NOMO-1 (cell line): ENCODE data around the gene FOXJ3.

Source experiments
- DNase-seq, 2 experiments: peaks; one replicate each; lab custom pipeline; 2025; ENCODE audit not compliant: unreplicated experiment in 2 of 2; lab: John Stamatoyannopoulos, UW

FOXJ3 gene

DNA sequence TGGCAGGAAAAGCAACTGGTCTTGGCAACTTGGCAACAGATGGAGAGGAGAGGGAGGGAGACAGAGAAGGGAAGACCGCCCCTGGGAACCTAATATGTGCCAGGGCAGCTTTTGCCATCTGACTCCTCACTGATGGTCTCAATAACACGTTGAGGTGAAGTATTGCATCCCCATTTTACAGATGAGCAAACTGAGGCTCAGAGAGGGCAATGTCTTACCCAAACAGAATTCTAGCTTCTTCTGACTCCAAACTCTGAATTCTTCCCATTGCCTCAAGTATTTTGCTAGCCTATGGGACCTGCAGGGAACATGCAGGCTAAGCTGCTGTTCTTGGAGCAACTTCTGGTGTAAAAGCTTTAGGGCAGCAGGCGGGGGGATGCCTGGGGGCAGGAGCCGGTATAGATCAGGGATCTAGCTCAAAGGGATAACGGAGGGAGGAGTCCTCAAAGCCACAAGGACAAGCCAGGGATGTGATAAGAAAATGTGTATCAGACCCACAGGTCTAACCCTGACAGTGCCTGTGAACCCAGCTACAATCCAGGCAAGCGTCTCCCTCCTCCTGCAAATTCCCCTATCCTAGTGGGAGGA lies 163.3 kb downstream of the FOXJ3 start:
- DNase-seq: no peak

DNA sequence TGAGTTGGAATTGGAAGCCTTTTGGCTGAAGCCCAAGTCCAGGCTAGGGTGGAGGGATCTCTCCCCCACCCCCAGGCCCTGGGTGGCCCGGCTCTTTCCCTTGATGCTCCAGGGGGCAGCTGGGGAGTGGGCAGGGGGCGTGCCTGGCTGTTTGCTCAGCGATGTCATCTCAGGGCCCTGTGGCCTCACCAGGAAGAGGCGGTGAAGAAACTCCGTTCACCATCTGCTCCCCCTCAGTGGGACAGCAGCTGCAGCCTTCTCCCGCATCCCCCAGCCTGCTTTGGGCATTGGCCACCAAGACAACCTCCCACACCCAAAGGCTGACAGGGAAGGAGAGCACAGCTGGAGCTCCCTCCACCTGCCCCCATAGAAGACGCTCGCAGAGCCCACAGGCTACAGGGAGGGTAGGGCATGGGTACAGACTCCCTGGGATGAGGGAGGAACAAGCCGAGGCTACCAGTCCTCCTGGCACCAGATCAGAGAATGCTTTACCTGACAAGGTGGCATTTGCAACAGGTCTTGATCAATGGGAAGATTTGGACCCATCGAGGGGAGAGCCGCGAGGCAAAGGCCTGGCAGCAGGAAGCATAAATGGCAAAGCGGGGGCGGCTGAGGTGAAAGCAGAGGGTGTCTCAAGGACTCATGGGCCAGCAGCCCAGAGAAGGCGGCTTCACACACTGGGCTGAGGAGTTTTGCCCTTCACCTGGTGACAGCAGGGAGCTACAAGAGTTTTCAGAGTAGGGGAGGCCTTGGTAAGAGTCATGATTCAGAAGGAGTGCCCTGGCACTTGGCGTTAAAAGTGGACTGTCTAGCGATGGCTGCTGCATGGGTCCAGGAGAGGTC lies 164.0 kb downstream of the FOXJ3 start:
- no peak for DNase-seq

DNA sequence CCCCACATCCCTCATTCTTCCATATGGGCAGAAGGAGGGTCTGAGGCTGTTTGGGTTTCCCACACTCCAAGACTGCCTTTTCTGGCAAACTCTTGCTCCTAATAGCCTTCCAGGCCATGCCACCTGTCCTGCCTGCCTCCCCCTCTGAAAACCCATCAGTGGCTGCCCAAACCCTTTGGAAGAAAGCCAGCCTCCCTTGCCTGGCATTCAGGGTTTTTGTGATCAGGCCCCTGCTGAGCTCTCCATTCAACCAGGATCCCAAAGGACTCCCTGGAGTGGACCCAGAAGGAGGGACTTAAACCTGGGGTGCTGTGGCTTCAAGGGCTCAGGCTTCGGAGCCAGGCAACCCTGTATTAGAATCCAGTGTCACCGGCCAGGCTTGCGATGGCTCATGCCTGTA lies 166.3 kb downstream of the FOXJ3 start:
- DNase-seq: no peak

DNA sequence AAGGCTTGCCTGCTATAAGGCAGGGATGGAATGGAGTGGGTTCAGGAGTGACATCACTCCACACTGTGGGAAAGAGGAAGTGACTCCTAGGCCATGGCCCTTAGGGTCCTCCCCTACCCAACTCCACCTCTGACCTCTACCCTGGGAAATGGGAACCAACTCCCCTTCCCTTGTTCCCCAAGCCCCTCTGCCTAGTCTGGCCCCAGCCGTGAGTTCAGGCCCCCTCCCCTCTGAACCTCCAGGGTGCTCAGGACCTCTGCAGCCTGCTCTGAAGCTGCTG lies 166.7 kb downstream of the FOXJ3 start:
- peak in 1 of 2 experiments; percentile 22 for DNase-seq

DNA sequence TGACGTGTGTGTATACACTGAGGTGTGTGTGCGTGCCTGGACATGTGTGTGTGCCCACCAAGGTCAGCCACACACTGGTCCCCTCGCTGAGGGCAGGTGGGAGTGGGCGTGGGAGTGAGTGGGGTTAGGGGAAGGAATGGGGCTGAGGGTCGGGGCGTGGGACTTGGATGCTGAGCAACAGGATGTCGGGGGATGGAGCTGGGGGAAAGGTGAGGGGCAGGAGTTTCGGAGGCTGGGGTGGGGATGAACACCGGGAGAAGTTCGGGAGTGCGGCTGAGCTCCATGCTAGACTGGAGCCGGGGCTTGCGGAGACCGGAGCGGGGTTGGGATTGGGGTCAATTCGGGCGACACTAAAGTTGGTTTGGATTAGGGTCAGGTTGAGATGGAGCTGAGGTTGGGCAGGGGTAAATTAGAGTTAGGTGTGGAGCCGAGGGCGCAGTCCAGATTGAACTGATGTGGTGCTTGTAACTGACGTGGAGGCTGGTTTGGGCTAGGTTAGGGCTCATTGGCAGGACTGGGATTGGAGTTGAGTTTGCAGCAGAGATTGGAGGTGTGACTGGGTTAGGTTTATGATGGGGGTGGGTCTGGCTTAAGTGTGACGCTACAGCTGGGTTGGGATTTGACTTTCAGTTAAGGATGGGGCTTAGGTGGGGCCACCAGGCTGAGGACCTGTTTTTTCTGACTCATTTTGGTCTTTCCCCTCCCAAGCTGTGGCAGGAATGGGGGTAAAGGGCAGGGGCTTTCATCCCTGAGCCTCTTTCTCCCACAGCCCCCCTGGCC lies 167.2 kb downstream of the FOXJ3 start:
- DNase-seq: no peak

DNA sequence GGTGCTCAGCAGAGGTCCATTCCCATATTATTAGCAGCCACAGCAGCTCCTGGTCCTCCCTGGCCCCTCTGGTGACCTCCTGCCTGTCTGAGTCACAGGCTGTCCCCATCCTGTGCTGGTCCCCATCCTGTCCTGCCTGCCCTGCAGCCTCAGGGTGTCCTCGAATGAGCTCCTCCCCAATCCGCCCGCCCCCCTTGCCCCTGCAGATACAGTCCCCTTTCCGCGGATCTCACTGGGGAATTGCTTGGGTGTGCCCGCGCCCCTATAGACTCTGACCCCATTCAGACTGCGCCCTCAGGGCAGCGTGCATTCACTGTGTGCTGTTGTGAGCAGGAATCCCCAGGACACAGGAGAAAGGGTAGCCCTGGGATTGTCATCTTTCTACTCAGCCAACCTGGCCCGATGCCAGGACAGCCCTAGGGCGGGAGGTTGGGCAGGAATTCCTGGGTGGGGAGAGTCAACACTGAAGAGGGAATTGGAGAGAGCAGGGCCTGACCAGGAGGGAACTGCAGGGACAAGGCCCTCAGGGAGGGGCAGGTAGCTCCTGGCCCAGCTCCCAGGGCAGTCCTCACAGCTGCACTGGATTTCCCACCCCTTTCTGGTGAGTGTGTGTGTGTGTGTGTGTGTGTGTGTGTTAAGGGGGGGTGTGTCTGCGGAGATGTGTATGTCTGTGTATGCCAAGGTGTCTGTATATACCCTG lies 169.4 kb downstream of the FOXJ3 start:
- DNase-seq: no peak

DNA sequence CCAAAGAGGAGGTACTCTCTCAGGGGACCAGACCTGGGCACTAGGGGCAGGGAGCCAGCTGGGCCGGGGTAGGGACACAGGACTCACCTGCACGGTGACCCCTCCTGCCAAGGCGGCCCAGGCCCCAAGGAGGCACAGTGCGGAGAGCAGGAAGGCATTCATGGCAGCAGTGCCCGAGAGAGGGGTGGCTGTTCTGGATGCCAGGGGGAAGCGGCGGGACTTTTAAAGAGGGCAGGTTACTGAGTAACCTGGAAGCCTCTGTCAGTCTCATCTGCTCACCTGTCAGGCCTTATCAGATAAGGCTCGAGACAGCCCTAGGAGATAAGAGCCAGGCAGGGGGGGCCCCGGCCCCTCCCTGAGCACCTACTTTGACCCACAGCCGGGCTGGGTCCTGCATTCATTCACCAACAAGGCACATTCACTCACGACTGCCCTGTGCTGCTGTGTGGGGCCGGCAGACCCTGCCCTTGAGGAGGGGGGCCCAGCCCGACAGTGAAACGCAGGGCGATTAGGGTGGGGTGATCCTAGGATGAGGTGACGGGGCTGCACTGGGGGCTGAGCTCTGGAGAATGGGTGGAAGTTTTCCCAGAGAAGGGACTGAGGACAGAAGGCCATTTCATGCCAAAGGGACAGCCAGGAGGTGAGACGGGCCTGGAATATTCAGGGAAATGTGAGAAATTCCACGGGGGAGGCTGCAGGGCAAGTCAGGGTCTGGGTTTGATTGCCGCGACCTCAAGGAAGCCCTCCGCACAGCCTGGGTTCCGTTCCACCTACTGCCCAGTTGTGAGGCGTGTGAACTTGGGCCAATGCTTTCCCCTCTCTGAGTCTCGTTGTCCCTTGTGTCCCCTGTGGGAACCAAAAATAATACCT lies 170.2 kb downstream of the FOXJ3 start, which contains the start of gene GUCA2A:
Gene GUCA2A, minus strand, starts transcription at position 195 of the 870 bp plus-strand sequence. Its CDS starts 33 bp downstream, at position 162.
- no peak for DNase-seq

DNA sequence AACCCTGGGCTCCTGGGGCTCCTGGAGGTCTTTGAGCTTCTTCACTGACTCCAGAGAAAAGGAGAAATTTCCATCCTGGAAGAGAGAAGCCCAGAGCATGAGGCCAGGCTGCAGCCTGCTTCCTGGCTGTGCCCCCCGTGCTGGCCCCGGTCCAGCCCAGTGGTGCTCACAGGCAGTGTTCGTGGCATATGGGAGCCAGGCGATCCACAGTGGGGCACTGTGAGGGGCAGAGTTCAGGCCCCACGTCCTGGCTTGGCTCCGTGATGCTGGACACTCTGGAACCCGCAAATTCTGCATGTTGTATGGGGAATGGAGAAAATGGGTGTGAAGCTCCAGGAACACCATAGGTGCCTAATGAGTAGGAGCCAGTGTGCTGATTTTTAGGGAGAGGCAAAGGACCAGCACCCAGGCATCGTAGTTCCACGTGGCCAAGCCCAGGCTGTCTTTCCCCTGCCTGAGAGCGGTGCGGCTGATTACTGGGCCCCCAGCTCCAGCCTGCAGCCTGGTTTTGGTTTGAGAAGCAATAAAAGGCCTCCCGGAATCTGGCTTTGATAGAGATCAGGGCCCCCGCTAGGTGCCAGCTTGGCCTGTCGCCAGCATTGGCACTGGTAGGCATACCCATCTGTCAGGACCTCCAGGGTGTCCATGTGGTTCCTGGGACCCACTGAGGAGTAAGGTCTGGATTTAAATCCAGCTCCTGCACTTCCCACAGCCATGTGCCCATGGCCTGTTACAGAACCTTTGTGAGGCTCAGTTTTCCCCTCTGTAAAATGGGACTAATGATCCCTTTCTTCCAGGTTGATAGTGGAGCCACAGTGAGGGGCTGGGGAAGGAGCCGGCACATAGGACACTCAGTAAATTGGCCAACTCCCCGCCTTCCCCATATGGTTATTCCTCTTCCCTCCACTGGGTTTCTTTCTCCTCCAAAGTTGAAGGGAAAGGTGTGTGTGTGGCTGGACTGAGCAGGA lies 171.2 kb downstream of the FOXJ3 start:
- no peak for DNase-seq

DNA sequence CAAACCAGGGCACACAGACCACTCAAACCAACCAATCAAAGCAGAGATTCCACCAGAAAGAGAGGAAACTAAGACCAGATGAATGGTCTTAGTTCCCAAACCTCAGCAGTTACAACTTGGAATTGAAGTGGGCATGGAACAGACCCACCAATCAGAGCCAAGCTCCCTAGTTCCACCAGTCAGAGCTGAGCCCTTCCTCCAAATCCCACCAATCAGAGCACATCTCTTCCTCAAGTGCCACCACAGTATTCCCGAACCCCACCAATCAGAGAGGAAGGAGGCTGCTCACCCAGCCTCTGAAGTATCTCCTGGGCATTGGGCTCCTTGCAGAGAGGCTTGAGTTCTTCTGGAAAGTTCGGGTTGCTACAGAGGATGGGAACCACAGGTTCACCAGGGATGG lies 171.9 kb downstream of the FOXJ3 start:
- DNase-seq: no peak

DNA sequence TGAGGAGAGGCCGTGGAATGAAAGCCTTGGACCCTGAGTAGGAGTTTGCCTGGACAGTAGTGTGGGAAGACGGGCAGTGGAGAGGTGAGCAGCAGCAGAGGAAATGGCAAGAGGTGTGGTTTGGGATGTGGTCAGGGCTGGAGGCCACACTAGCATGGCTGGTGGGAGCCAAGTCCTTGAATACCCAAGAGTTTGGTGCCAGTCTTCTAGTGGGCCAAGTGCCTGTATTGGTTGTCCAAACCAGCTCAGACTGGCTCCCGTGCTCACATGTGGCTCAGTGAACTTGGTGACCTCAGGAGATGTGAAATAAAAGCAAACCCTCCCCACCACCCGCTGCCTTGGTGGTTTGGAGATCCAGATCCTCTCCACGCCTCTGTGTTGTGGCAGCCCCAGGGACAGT lies 172.9 kb downstream of the FOXJ3 start:
- no peak for DNase-seq

DNA sequence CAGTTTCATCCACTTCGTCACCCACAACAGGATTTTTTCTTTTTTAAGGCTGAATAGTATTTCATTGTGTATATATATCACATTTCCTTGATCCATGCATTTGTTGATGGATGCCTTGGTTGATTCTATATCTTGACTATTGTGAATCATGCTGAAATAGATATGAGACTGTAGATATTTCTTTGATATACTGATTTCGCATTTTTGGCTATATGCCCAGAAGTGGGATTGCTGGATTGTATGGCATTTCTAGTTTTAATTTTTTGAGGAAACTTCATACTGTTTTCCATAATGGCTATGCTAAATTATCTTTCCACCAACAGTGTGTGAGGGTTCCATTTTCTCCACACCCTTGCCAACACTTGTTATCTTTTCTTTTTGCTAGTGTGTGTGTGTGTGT lies 176.8 kb downstream of the FOXJ3 start:
- DNase-seq: no peak

DNA sequence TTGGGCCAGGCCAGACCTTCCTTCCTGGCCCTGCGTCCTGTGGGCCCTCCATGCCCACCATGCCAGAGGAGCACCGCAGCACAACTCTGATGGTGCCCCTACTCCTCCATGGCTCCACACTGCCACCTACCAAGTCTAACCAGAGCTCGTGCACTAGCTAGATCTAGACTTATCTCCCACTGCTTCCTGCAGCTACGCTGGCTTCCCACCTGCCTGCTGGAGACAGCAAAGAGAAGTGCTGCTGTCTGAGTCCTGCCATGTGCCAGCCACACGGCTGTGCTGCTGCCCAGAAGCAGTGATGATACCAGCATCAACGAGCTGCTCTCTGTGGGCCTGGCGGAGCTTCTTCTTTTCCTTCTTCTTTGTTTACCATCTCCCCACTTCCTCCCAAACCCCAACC lies 177.4 kb downstream of the FOXJ3 start:
- no peak for DNase-seq

DNA sequence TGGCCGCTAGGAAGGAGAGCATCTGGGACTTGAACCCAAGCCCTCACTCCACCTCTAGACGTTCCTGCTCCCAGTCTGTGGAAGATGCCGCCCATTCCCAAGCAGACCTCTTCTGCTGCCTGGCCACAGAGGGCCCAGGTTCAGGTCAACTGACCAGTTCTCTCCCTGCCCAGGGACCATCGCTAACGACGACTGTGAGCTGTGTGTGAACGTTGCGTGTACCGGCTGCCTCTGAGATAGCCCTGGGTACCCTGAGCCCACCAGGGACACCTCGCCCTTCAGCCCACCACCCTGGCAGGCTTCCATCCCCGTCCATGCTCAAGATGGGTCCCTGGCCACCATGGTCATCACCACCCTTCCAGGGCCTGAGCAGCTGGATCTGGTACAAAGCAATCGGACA lies 179.7 kb downstream of the FOXJ3 start:
- no peak for DNase-seq

DNA sequence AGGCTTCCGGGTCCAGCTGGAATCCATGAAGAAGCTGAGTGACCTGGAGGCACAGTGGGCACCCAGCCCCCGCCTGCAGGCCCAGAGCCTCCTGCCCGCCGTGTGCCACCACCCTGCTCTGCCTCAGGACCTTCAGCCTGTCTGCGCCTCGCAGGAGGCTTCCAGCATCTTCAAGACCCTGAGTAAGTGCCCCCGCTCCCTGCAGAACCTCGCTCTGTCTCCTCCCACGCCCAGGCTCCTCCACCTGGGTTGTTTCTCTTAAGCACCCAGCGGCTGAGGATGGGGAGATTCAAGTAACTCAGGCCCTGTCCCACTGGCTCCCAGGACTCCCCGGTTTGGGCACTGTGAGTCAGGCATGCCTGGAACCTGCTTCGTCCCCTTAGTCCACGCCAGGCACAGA lies 180.3 kb downstream of the FOXJ3 start:
- DNase-seq: no peak

DNA sequence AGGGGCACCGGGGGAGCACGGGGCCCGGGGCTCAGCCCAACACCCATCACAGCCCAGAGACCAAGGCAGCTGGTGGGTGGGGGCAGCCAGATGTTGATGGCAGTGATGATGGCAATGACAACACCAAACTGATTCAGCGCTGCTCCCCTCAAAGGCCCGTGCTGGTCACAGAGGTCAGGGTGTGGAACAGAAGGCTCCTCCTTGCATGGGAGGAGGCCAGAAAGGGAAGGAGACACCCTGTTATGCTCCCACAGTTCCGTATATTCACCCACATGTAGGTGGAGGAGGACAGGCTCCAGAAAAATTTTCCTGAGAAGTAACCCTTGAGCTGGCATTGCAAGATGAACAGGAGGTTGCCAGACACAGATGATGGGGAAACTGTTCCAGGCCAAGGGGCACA lies 181.4 kb downstream of the FOXJ3 start:
- no peak for DNase-seq

DNA sequence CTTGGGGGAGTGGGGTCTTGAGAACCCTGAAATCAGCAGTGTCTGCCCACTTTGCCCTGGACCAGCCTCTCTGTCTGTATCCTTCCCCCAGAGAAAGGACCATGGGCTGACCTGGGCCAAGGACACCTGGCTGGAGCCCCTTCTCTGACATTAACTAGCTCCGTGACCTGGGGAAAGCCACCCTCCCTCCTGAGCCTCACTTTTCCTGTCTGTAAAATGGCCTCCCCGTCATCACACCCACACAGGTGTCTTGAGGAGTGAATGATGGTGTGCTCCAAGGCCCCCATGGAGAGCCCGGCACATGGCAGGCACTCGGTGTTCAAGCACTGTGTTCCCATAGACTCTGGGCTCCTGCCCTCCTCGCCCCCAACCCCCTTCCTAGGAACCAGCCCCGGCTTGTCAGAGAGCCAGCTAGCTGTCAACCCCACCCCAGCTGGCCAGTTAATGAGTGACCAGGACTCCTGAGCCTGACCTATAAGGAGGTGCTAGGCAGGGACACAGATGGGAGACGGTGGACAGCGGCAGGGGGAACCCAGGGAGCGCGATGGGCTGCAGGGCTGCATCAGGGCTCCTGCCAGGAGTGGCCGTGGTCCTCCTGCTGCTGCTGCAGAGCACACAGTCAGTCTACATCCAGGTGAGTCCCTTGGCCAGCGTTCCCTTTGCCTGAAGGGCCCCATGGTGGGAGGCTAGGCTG lies 182.0 kb downstream of the FOXJ3 start, which contains the start of gene GUCA2B:
Gene GUCA2B, plus strand, starts transcription at position 504 of the 694 bp plus-strand sequence. Its CDS starts 41 bp downstream, at position 545.
- DNase-seq: no peak

DNA sequence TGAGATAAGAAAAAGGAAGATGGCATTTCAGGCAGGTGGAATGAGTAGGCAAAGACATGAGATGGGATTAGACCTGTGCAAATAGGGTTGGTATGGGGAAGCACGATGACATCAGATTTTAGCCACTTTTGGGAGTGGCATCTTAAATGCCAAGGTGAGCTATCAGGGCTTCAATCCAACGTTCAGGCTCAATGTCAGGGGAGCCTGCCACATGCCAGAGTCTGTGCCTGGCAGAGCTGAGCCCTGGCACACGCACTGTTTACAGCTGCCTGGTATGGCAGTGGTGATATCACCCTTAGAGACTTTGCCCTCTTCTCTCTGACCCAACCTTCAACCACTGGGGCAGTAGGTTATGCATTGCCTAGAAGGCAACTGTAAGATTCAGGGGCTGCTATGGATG lies 182.9 kb downstream of the FOXJ3 start:
- DNase-seq: no peak

DNA sequence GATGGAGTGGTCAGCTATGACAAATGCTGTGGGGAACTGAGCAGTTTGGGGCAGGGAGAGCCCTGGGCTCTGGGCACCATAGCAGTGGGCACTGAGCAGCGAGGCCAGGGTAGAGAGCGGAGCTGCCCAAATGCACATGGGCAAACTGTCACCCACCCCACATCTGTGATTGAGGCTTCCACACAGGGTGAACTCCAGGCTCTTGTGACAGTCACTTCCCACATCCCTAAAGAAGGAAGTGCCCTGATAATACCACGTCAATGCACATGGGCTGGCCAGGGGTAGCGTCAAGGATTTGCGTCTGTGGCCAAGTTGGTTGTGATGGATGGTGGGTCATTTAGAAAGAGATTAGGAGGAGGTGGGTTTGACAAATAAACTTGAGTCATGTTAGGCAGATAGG lies 184.4 kb downstream of the FOXJ3 start:
- DNase-seq: no peak
